ENCODE measurements around the gene DDX39B.

The DDX39B gene

DNA sequence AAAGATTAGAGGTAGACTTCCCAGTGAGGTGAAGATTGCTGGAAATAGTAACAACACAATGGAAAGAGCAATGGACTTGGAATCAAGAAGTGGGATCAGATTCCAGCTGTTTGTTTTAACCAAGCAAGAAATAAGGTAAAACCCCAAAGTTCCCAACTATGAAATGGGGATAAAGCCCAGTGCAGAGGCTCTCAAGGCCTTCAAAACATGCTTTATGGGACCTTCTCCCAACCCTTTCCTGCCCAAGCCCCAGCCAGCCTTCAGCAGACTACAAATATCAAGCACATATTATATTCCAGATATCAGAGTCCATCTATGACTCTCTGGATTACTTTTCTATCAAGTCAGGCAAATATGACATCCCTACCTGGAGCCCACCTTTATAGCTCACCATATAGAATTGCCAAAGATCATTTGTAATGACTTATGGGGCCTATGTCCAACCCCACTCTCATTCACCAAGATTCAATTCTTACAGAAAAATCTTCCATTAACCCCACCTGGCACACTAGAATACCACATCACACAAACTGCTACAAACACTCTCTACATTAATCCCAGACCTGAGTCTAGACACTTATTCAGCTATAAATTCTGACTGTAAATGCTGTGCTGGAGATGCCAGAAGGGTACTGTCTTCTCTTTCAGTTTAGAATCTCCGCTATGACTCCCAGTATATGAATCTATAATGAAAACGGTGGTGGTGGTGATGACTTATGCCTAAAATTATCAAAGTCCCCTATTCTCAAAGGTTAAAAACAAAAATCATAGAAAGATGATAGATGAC lies 6.1 kb downstream of the DDX39B start:
- no peak for DNase-seq (ENCODE audit: insufficient read length, low spot score)
- TF ChIP-seq, protein P1, sequence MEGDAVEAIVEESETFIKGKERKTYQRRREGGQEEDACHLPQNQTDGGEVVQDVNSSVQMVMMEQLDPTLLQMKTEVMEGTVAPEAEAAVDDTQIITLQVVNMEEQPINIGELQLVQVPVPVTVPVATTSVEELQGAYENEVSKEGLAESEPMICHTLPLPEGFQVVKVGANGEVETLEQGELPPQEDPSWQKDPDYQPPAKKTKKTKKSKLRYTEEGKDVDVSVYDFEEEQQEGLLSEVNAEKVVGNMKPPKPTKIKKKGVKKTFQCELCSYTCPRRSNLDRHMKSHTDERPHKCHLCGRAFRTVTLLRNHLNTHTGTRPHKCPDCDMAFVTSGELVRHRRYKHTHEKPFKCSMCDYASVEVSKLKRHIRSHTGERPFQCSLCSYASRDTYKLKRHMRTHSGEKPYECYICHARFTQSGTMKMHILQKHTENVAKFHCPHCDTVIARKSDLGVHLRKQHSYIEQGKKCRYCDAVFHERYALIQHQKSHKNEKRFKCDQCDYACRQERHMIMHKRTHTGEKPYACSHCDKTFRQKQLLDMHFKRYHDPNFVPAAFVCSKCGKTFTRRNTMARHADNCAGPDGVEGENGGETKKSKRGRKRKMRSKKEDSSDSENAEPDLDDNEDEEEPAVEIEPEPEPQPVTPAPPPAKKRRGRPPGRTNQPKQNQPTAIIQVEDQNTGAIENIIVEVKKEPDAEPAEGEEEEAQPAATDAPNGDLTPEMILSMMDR (IDR thresholded peaks at IDR 0.05; ENCODE audit: insufficient read depth, missing control alignments): no peak
- no peak for FAIRE-seq

DNA sequence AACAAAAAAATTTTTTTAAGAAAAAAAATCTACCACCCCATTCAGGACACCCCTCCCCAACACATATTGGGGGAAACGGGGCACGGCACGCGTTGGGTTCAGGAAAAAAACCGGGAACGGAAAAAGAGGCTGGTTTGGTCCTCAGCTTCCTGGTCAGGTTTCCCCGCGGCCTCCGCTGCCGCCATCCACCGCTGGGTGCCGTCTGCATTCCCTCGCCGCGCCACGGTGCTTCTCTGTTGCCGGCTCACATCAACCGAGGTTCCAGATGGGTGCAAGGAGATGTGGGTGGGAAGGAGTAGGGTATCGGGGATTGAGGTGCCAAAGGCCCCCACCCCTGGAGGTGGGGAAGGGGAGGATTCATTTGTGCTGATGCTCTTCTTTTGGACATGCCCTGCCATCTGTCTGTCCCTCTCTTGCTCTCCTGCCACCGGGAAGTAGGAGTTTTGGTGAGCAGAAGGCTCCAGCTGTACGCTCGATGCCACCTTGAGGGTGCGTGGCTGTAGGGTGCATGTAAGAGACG lies 7.2 kb downstream of the DDX39B start:
- TF ChIP-seq, protein P1 (IDR thresholded peaks at IDR 0.05; ENCODE audit: insufficient read depth, missing control alignments): no peak
- DNase-seq (ENCODE audit: insufficient read length, low spot score): no peak
- no peak for FAIRE-seq

DNA sequence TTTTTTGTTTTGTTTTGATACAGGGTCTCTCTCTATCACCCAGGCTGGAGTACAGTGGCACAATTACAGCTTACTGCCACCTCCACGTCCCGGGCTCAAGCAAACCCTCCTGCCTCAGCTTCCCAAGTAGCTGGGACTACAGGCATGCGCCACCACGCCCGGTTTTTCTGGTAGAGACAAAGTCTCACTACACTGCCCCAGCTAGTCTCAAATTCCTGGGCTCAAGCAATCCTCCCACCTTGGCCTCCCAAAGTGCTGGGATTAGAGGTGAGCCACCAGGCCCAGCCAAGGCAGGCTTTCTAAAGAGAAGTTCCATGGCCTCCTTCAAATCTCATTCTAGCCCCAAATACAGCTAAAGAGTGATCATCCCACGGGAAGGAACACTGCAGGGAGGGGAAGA lies 7.8 kb downstream of the DDX39B start:
- TF ChIP-seq, protein P1 (IDR thresholded peaks at IDR 0.05; ENCODE audit: insufficient read depth, missing control alignments): no peak
- DNase-seq (ENCODE audit: insufficient read length, low spot score): no peak
- no peak for FAIRE-seq

DNA sequence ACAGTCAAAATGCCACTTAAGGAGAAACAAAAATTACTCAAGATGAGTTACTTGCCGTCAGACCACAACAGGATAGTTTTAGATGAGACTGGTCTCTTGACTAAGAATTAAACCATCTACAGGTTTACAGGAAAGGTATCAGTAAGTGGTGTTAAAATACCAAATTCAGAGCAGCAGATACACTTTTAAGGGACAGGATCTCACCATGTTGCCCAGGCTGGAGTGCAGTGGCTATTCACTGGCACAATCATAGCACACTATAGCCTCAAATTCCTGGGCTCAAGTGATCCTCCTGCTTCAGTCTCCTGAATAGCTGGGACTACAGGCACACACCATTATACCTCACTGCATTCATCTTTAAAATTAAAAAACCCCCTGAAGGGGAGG lies 8.4 kb downstream of the DDX39B start:
- FAIRE-seq (no peak), DNase-seq (ENCODE audit: insufficient read length, low spot score) (no peak)
- TF ChIP-seq, protein P1 (IDR thresholded peaks at IDR 0.05; ENCODE audit: insufficient read depth, missing control alignments): no peak

DNA sequence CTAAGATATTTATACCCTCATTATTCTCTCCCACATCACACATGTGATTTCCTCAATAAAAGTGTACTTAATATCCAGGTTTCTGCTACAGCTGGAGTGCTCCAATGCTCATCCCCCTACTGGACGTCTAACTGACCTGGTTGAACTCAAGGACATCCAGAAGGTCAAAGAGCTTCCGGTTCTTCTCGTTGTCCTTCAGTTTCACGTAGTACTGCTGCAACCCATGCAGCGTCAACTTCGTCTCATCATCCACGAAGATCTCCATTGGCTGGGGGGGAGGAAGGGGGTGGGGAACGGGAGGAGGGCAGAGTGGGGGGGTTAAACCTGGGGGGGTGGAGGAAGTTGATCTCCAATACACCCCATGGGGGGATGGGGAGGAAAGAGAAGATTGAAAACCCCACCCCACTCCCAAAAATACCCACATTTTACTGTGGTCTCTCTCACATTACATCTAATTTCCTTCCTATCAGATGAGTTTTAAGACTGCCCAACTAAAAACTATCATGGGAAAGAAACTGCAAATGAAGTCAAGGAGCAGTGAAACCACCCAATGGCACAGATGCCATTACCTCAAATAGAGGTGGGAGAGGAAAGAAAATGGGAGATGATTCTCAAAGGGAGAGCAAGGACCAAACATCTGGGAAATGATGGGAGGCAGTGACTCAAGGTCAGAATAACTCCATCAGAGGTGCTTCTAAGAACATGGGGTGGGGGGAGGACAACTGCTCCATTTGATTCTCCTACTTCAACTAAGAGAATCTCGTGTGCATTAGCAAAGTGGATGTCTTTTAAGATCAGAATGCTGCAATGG lies 9.0 kb downstream of the DDX39B start:
- TF ChIP-seq, protein P1 (IDR thresholded peaks at IDR 0.05; ENCODE audit: insufficient read depth, missing control alignments): no peak
- DNase-seq (ENCODE audit: insufficient read length, low spot score): no peak
- FAIRE-seq: no peak

DNA sequence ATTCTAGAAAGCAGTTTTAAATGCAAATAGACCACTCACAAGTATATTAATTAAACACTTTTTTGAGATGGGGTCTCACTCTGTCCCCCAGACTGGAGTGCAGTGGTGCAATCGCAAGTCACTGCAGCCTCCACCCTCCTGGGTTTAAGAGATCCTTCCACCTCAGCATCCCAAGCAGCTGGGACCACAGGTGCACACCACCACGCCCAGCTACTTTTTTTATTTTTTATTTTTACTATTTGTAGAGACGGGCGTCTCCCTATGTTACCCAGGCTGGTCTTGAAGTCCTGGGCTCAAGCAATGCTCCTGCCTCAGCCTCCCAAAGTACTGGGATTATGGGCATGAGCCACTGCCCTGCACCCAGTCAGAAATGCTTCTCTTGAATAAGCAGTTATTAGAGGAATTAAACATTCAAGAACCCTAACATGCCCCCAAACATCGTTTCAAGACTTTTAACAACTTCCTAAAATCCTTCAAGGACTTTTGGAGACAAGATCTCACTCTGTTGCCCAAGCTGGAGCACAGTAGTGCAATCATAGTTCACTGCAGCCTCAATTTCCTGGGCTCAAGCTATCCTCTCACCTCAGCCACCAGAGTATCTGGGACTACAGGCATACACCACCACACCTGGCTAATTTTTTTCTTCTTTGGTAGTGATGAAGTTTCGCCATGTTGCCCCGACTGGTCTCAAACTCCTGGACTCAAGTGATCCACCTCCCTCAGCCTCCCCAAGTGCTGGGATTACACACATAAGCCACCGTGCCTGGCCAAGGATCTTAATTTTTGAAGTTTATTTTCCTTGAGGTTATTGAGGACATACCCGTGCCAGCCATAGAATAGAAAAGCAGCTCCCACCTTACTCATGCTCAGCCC lies 9.8 kb downstream of the DDX39B start:
- TF ChIP-seq, protein P1 (IDR thresholded peaks at IDR 0.05; ENCODE audit: insufficient read depth, missing control alignments): no peak
- FAIRE-seq (no peak), DNase-seq (ENCODE audit: insufficient read length, low spot score) (no peak)

Measured in D721Med (cell line).